Measurements from ENCODE around the gene BEST1. TPM values are rescaled to one million over a fixed set of nuclear protein-coding genes. Genes with fewer than 3 reads are reported as not detected.

The BEST1 gene
- total and polyA plus RNA-seq, 4 donors, result 3.5 to 8.0 (median 4.0) TPM

GRCh38 chr11:61956191-61957020, 6.3 kb downstream of the BEST1 start:
- no peak overlapping the region for H3K27ac ChIP-seq (ENCODE audit: low read depth in 1 of 2, low read length in 2 of 2)
- DNase-seq (no peak), ATAC-seq (ENCODE audit: low FRiP score) (no peak)
- intact Hi-C loops (cut with DNase I), result no loop called here
- H3K36me3 ChIP-seq (ENCODE audit: control insufficient read depth in 1 of 2, insufficient read depth in 2 of 2, low read length in 1 of 2), result no peaks in the 10 kb centered on the region
- 94% methylated on average over 20 of the region's 20 CpGs for WGBS, 2 donors
- no peaks in the 10 kb centered on the region for H3K27me3 ChIP-seq (ENCODE audit: control insufficient read depth in 1 of 2, insufficient read depth in 2 of 2, low read length in 1 of 2)
- no peak overlapping the region for H3K4me3 ChIP-seq (ENCODE audit: low read length in 2 of 2)
- no peaks in the 10 kb centered on the region for H3K4me1 ChIP-seq (ENCODE audit: control insufficient read depth in 1 of 2, insufficient read depth in 2 of 2, low read length in 2 of 2)
- H3K9me3 ChIP-seq (ENCODE audit: control insufficient read depth, low read length), result no peaks in the 10 kb centered on the region

- no peaks in the 10 kb centered on the region for H3K4me1 ChIP-seq (ENCODE audit: control insufficient read depth in 1 of 2, insufficient read depth in 2 of 2, low read length in 2 of 2)
- H3K36me3 ChIP-seq (ENCODE audit: control insufficient read depth in 1 of 2, insufficient read depth in 2 of 2, low read length in 1 of 2), result no peaks in the 10 kb centered on the region
- peak in 1 of 2 donors; percentile 52 for DNase-seq
- 90 to 92% methylated on average over 7 of the region's 7 CpGs for WGBS, 2 donors
- intact Hi-C loops (cut with DNase I), result no loop called here
- H3K27me3 ChIP-seq (ENCODE audit: control insufficient read depth in 1 of 2, insufficient read depth in 2 of 2, low read length in 1 of 2), result no peaks in the 10 kb centered on the region
- H3K9me3 ChIP-seq (ENCODE audit: control insufficient read depth, low read length), result no peaks in the 10 kb centered on the region
- H3K27ac ChIP-seq (ENCODE audit: low read depth in 1 of 2, low read length in 2 of 2), result no peak overlapping the region
- H3K4me3 ChIP-seq (ENCODE audit: low read length in 2 of 2), result no peak overlapping the region
- ATAC-seq (ENCODE audit: low FRiP score), result no peak
These were observed 7.0 kb downstream of the BEST1 start for GRCh38 chr11:61957021-61957770.

GRCh38 chr11:61958590-61958989, 8.4 kb downstream of the BEST1 start:
- H3K27ac ChIP-seq (ENCODE audit: low read depth in 1 of 2, low read length in 2 of 2), result no peak overlapping the region
- no peak for ATAC-seq (ENCODE audit: low FRiP score)
- H3K9me3 ChIP-seq (ENCODE audit: control insufficient read depth, low read length), result no peaks in the 10 kb centered on the region
- intact Hi-C loops (cut with DNase I), result no loop called here
- no peak overlapping the region for H3K4me3 ChIP-seq (ENCODE audit: low read length in 2 of 2)
- no peak for DNase-seq
- no peaks in the 10 kb centered on the region for H3K4me1 ChIP-seq (ENCODE audit: control insufficient read depth in 1 of 2, insufficient read depth in 2 of 2, low read length in 2 of 2)
- WGBS, 2 donors, result 65 to 78% methylated on average over 3 of the region's 3 CpGs
- no peaks in the 10 kb centered on the region for H3K27me3 ChIP-seq (ENCODE audit: control insufficient read depth in 1 of 2, insufficient read depth in 2 of 2, low read length in 1 of 2)
- no peaks in the 10 kb centered on the region for H3K36me3 ChIP-seq (ENCODE audit: control insufficient read depth in 1 of 2, insufficient read depth in 2 of 2, low read length in 1 of 2)

GRCh38 chr11:61959114-61959513, 9.0 kb downstream of the BEST1 start:
- Histone ChIP-seq H3K27me3 (ENCODE audit: control insufficient read depth in 1 of 2, insufficient read depth in 2 of 2, low read length in 1 of 2) (no peaks in the 10 kb centered on the region), H3K36me3 (ENCODE audit: control insufficient read depth in 1 of 2, insufficient read depth in 2 of 2, low read length in 1 of 2) (no peaks in the 10 kb centered on the region), H3K9me3 (ENCODE audit: control insufficient read depth, low read length) (no peaks in the 10 kb centered on the region), H3K27ac (ENCODE audit: low read depth in 1 of 2, low read length in 2 of 2) (no peak overlapping the region), H3K4me1 (ENCODE audit: control insufficient read depth in 1 of 2, insufficient read depth in 2 of 2, low read length in 2 of 2) (no peaks in the 10 kb centered on the region), H3K4me3 (ENCODE audit: low read length in 2 of 2) (no peak overlapping the region)
- intact Hi-C loops (cut with DNase I), result no loop called here
- WGBS, 2 donors, result 39 to 67% methylated on average over 2 of the region's 2 CpGs
- ATAC-seq (ENCODE audit: low FRiP score) (no peak), DNase-seq (peak; percentile 14 to 24)

- Histone ChIP-seq H3K36me3 (ENCODE audit: control insufficient read depth in 1 of 2, insufficient read depth in 2 of 2, low read length in 1 of 2) (no peaks in the 10 kb centered on the region), H3K27ac (ENCODE audit: low read depth in 1 of 2, low read length in 2 of 2) (no peak overlapping the region), H3K4me1 (ENCODE audit: control insufficient read depth in 1 of 2, insufficient read depth in 2 of 2, low read length in 2 of 2) (no peaks in the 10 kb centered on the region), H3K9me3 (ENCODE audit: control insufficient read depth, low read length) (no peaks in the 10 kb centered on the region), H3K4me3 (ENCODE audit: low read length in 2 of 2) (no peak overlapping the region), H3K27me3 (ENCODE audit: control insufficient read depth in 1 of 2, insufficient read depth in 2 of 2, low read length in 1 of 2) (no peaks in the 10 kb centered on the region)
- DNase-seq (peak; percentile 39 to 43), ATAC-seq (ENCODE audit: low FRiP score) (no peak)
- intact Hi-C loops (cut with DNase I), result loop anchor here in 1 of 2 donors (10.0 kb wide), 1 partner anchor 145 kb away; the partner anchor contains the start of gene FADS1
- WGBS, 2 donors, result 89 to 93% methylated on average over 6 of the region's 6 CpGs
These were observed 9.5 kb downstream of the BEST1 start for GRCh38 chr11:61959678-61960077.

GRCh38 chr11:61960532-61960931, 10.4 kb downstream of the BEST1 start:
- Histone ChIP-seq H3K9me3 (ENCODE audit: control insufficient read depth, low read length) (no peaks in the 10 kb centered on the region), H3K27me3 (ENCODE audit: control insufficient read depth in 1 of 2, insufficient read depth in 2 of 2, low read length in 1 of 2) (no peaks in the 10 kb centered on the region), H3K27ac (ENCODE audit: low read depth in 1 of 2, low read length in 2 of 2) (no peak overlapping the region), H3K4me3 (ENCODE audit: low read length in 2 of 2) (no peak overlapping the region), H3K36me3 (ENCODE audit: control insufficient read depth in 1 of 2, insufficient read depth in 2 of 2, low read length in 1 of 2) (no peaks in the 10 kb centered on the region), H3K4me1 (ENCODE audit: control insufficient read depth in 1 of 2, insufficient read depth in 2 of 2, low read length in 2 of 2) (no peaks in the 10 kb centered on the region)
- intact Hi-C loops (cut with DNase I), result loop anchor here in 1 of 2 donors (10.0 kb wide), 1 partner anchor 146 kb away; the partner anchor contains the start of gene FADS1
- peak; percentile 40 to 50 for DNase-seq
- no peak for ATAC-seq (ENCODE audit: low FRiP score)
- WGBS, 2 donors, result 79 to 80% methylated on average over 3 of the region's 3 CpGs

- Histone ChIP-seq H3K4me1 (ENCODE audit: control insufficient read depth in 1 of 2, insufficient read depth in 2 of 2, low read length in 2 of 2) (no peaks in the 10 kb centered on the region), H3K9me3 (ENCODE audit: control insufficient read depth, low read length) (no peaks in the 10 kb centered on the region), H3K27ac (ENCODE audit: low read depth in 1 of 2, low read length in 2 of 2) (no peak overlapping the region), H3K36me3 (ENCODE audit: control insufficient read depth in 1 of 2, insufficient read depth in 2 of 2, low read length in 1 of 2) (no peaks in the 10 kb centered on the region), H3K27me3 (ENCODE audit: control insufficient read depth in 1 of 2, insufficient read depth in 2 of 2, low read length in 1 of 2) (no peaks in the 10 kb centered on the region), H3K4me3 (ENCODE audit: low read length in 2 of 2) (no peak overlapping the region)
- DNase-seq (peak; percentile 59 to 63), ATAC-seq (ENCODE audit: low FRiP score) (peak; percentile 17)
- 83 to 86% methylated on average over 8 of the region's 8 CpGs for WGBS, 2 donors
- intact Hi-C loops (cut with DNase I), result loop anchor here in 1 of 2 donors (10.0 kb wide), 1 partner anchor 147 kb away; the partner anchor contains the start of gene FADS1
These were observed 11.5 kb downstream of the BEST1 start for GRCh38 chr11:61961570-61962212.

- 85 to 90% methylated on average over 12 of the region's 12 CpGs for WGBS, 2 donors
- Histone ChIP-seq H3K27me3 (ENCODE audit: control insufficient read depth in 1 of 2, insufficient read depth in 2 of 2, low read length in 1 of 2) (no peaks in the 10 kb centered on the region), H3K36me3 (ENCODE audit: control insufficient read depth in 1 of 2, insufficient read depth in 2 of 2, low read length in 1 of 2) (no peaks in the 10 kb centered on the region), H3K4me3 (ENCODE audit: low read length in 2 of 2) (no peak overlapping the region), H3K4me1 (ENCODE audit: control insufficient read depth in 1 of 2, insufficient read depth in 2 of 2, low read length in 2 of 2) (no peaks in the 10 kb centered on the region), H3K9me3 (ENCODE audit: control insufficient read depth, low read length) (no peaks in the 10 kb centered on the region), H3K27ac (ENCODE audit: low read depth in 1 of 2, low read length in 2 of 2) (no peak overlapping the region)
- ATAC-seq (ENCODE audit: low FRiP score) (peak; percentile 0), DNase-seq (peak; percentile 44 to 71)
- intact Hi-C loops (cut with DNase I), result loop anchor here in 1 of 2 donors (10.0 kb wide), 1 partner anchor 148 kb away; the partner anchor contains the start of gene FADS1
These were observed 12.3 kb downstream of the BEST1 start for GRCh38 chr11:61962213-61963015.

All from aorta (tissue), 5 donors.